Mesenchymal stem cell (in vitro differentiated cells and primary cell): ENCODE data around the gene JSRP1.

Experiments used
- DNase-seq: peaks from one replicate; pipeline ENCODE4 v3.0.0-alpha.2; 2013
- H2AFZ ChIP-seq: one replicate; pipeline ENCODE4 v1.6.1; 2013; ENCODE audit warnings: low read depth, mild to moderate bottlenecking, control low read depth, inconsistent platforms, low read length, moderate library complexity
- H2AK5ac ChIP-seq: 2 replicates; pipeline ENCODE4 v1.6.1; 2013; ENCODE audit warnings: low read length, moderate library complexity, mild to moderate bottlenecking, inconsistent platforms; ENCODE audit not compliant: severe bottlenecking
- H2BK120ac ChIP-seq: one replicate; pipeline ENCODE4 v1.6.1; 2013; ENCODE audit warnings: low read depth, mild to moderate bottlenecking, inconsistent platforms, low read length, moderate library complexity
- H2BK12ac ChIP-seq, 2 experiments: one replicate each; pipeline ENCODE4 v1.6.1; 2013; ENCODE audit warnings: inconsistent platforms in 2 of 2, low read length in 2 of 2, mild to moderate bottlenecking in 2 of 2, moderate library complexity in 2 of 2, control low read depth in 1 of 2
- H2BK15ac ChIP-seq: one replicate; pipeline ENCODE4 v1.6.1; 2013; ENCODE audit warnings: mild to moderate bottlenecking, low read depth, inconsistent platforms; ENCODE audit not compliant: poor library complexity, severe bottlenecking
- H2BK5ac ChIP-seq: 2 replicates; pipeline ENCODE4 v1.6.1; 2013; ENCODE audit warnings: low read depth, mild to moderate bottlenecking, low read length, control low read depth, inconsistent platforms; ENCODE audit not compliant: poor library complexity, severe bottlenecking
- H3K14ac ChIP-seq, 2 experiments: one replicate each; pipeline ENCODE4 v1.6.1; 2013; ENCODE audit warnings: inconsistent platforms in 2 of 2, low read length in 2 of 2, control low read depth in 1 of 2, mild to moderate bottlenecking in 1 of 2, moderate library complexity in 1 of 2
- H3K18ac ChIP-seq, 2 experiments: one replicate each; pipeline ENCODE4 v1.6.1; 2013; ENCODE audit warnings: inconsistent platforms in 2 of 2, low read length in 2 of 2, control low read depth in 1 of 2, low read depth in 1 of 2, mild to moderate bottlenecking in 1 of 2
- H3K23ac ChIP-seq, 2 experiments: one replicate each; pipeline ENCODE4 v1.6.1; 2013; ENCODE audit warnings: inconsistent platforms in 2 of 2, low read length in 2 of 2, mild to moderate bottlenecking in 2 of 2, moderate library complexity in 2 of 2, control low read depth in 1 of 2
- H3K27ac ChIP-seq: 2 replicates; pipeline ENCODE4 v1.5.1; 2013; ENCODE audit warnings: mild to moderate bottlenecking, moderate library complexity, low read length, control low read depth, inconsistent platforms; ENCODE audit not compliant: poor library complexity, severe bottlenecking
- H3K27me3 ChIP-seq, 2 experiments: 2 replicates each; pipeline versions ENCODE4 v1.6.1 to v1.7.0; 2013; ENCODE audit warnings: low read length in 2 of 2, mild to moderate bottlenecking in 2 of 2, moderate library complexity in 2 of 2, control low read depth in 1 of 2, inconsistent platforms in 1 of 2; ENCODE audit not compliant: control insufficient read depth in 1 of 2, insufficient read depth in 1 of 2
- H3K36me3 ChIP-seq, 2 experiments: 2 replicates each; pipeline versions ENCODE4 v1.6.1 to v1.7.0; 2013; ENCODE audit warnings: low read length in 2 of 2, control low read depth in 1 of 2, inconsistent platforms in 1 of 2, low read depth in 1 of 2, mild to moderate bottlenecking in 1 of 2; ENCODE audit not compliant: insufficient read depth in 2 of 2, control insufficient read depth in 1 of 2
- H3K4ac ChIP-seq, 2 experiments: one replicate each; pipeline ENCODE4 v1.6.1; 2013; ENCODE audit warnings: inconsistent platforms in 2 of 2, low read length in 2 of 2, mild to moderate bottlenecking in 2 of 2, moderate library complexity in 2 of 2, control low read depth in 1 of 2, low read depth in 1 of 2
- H3K4me1 ChIP-seq: 2 replicates; pipeline ENCODE4 v1.6.1; 2013; ENCODE audit warnings: low read depth, low read length, control low read depth; ENCODE audit not compliant: control insufficient read depth, insufficient read depth
- H3K4me2 ChIP-seq: 2 replicates; pipeline ENCODE4 v1.6.1; 2013; ENCODE audit warnings: low read length, mild to moderate bottlenecking, inconsistent platforms; ENCODE audit not compliant: poor library complexity, severe bottlenecking
- H3K4me3 ChIP-seq, 2 experiments: 2 replicates each; pipeline versions ENCODE4 v1.5.1 to v1.7.0; 2013; ENCODE audit warnings: low read length in 2 of 2, mild to moderate bottlenecking in 2 of 2, control low read depth in 1 of 2, low read depth in 1 of 2; ENCODE audit not compliant: insufficient read depth in 1 of 2
- H3K79me1 ChIP-seq: replicated peaks from 2 replicates; pipeline ENCODE4 v1.6.1; 2013; ENCODE audit warnings: mild to moderate bottlenecking, control low read depth, low read length, inconsistent platforms; ENCODE audit not compliant: poor library complexity, severe bottlenecking
- H3K9ac ChIP-seq: 2 replicates; pipeline ENCODE4 v1.7.0; 2013; ENCODE audit warnings: mild to moderate bottlenecking, low read length, moderate library complexity
- H3K9me3 ChIP-seq: 2 replicates; pipeline ENCODE4 v1.7.0; 2013; ENCODE audit warnings: mild to moderate bottlenecking, low read length; ENCODE audit not compliant: control insufficient read depth
- H4K8ac ChIP-seq: one replicate; pipeline ENCODE4 v1.6.1; 2013; ENCODE audit warnings: inconsistent platforms, mild to moderate bottlenecking, low read length, moderate library complexity
- H4K91ac ChIP-seq: one replicate; pipeline ENCODE4 v1.6.1; 2013; ENCODE audit warnings: mild to moderate bottlenecking, low read length, inconsistent platforms
- WGBS: methylation state at CpG from one replicate; pipeline ENCODE4 v1.1.7; 2013; ENCODE audit warnings: mixed read lengths; 5-methylcytosine and 5-hydroxymethylcytosine counted together

The JSRP1 gene

DNA sequence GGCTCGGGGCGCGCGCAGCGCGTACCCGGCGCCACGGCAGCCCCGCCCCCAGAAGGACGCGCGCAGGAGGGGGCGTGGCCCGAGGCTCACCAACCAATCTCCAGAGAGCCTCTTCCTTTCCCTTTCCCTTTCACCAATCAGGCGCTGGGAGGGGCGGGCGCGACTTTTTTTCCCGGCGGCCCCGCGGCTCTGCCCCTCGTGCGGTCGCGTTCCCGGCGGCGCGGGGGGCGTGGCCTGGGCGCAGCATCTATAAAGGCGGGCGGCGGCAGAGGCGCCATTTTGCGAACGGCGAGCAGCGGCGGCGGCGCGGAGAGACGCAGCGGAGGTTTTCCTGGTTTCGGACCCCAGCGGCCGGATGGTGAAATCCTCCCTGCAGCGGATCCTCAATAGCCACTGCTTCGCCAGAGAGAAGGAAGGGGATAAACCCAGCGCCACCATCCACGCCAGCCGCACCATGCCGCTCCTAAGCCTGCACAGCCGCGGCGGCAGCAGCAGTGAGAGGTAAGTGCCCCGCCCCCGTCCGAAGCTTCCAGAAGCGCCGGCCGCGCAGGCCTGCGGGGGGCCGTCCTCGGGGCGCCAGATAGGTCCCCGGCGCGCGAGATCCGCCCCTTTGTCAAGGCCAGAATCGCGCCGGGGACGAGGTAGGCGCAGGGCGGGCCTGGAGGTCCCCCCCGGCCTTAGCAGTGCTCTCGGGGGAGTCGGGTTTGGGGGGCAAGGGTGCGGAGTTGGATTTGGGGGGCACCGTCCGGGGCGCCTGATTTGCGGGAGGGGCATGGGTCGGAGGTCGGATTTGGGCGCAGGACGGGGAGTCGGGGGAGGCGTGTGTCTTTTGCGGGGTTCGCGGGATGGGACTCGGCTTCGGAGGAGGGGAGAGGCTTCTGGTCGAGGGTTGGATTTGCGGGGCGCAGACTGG lies 13.3 kb upstream of the JSRP1 start:
- peaks cover 24 to 35% of the 10 kb centered on the region in 2 experiments for H3K36me3 ChIP-seq
- H3K14ac ChIP-seq: peak overlapping the region; percentile 97
- peak overlapping the region; percentile 71 for H2BK120ac ChIP-seq
- peaks cover 5% of the 10 kb centered on the region for H3K79me1 ChIP-seq
- peak overlapping the region in 1 of 2 experiments; percentile 68 for H2BK12ac ChIP-seq
- H2BK15ac ChIP-seq: no peak overlapping the region
- under 1% methylated on average over 87 of the region's 103 CpGs for WGBS
- H3K4me3 ChIP-seq: peak overlapping the region; percentile 92 to 95
- no peaks in the 10 kb centered on the region for H3K27me3 ChIP-seq
- no peaks in the 10 kb centered on the region for H3K9me3 ChIP-seq
- H3K23ac ChIP-seq: peak overlapping the region in 1 of 2 experiments; percentile 100
- peak overlapping the region; percentile 35 to 92 for H3K4ac ChIP-seq
- H2AFZ ChIP-seq: no peak overlapping the region
- peak overlapping the region; percentile 85 to 94 for H3K18ac ChIP-seq
- H4K8ac ChIP-seq: no peak overlapping the region
- peak; percentile 96 for DNase-seq
- H3K4me1 ChIP-seq: peaks cover 40% of the 10 kb centered on the region
- peak overlapping the region; percentile 67 for H3K27ac ChIP-seq
- no peak overlapping the region for H2AK5ac ChIP-seq
- peak overlapping the region; percentile 63 for H3K4me2 ChIP-seq
- peak overlapping the region; percentile 96 for H3K9ac ChIP-seq
- peak overlapping the region; percentile 80 for H2BK5ac ChIP-seq
- H4K91ac ChIP-seq: peak overlapping the region; percentile 70

DNA sequence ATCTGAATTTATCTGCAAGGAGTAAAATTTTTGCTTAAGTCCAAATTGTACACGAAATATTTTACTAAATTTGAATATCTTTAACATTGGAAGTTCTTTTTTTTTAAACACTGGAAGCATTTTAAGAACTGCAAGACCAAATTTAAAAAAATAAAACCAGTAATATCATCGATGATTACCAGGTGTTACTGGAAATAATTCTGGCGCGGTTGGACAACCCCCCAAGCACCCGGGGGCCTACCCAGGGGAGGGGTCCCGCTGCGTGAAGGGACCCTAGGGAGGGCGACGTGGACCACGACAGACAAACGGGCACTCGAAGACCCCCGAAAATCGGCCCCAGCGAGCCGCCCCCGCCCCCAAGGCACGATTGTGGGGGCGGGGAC lies 12.6 kb upstream of the JSRP1 start:
- no peak overlapping the region for H2BK15ac ChIP-seq
- H3K4me2 ChIP-seq: peak overlapping the region; percentile 72
- H3K27ac ChIP-seq: peak overlapping the region; percentile 51
- H2BK12ac ChIP-seq: no peak overlapping the region
- H2BK5ac ChIP-seq: no peak overlapping the region
- whole genome bisulfite sequencing: 8% methylated on average over 13 of the region's 19 CpGs
- peak overlapping the region; percentile 80 for H3K9ac ChIP-seq
- no peak overlapping the region for H2AK5ac ChIP-seq
- peak overlapping the region; percentile 14 to 88 for H3K18ac ChIP-seq
- H3K14ac ChIP-seq: no peak overlapping the region
- no peak overlapping the region for H3K23ac ChIP-seq
- peak overlapping the region; percentile 80 to 85 for H3K4me3 ChIP-seq
- no peak for DNase-seq
- H3K79me1 ChIP-seq: peaks cover 5% of the 10 kb centered on the region
- peaks cover 18 to 28% of the 10 kb centered on the region in 2 experiments for H3K36me3 ChIP-seq
- H3K4me1 ChIP-seq: peaks cover 34% of the 10 kb centered on the region
- H2BK120ac ChIP-seq: peak overlapping the region; percentile 77
- peak overlapping the region; percentile 70 for H4K8ac ChIP-seq
- no peaks in the 10 kb centered on the region for H3K9me3 ChIP-seq
- H2AFZ ChIP-seq: no peak overlapping the region
- H4K91ac ChIP-seq: no peak overlapping the region
- H3K4ac ChIP-seq: peak overlapping the region; percentile 46 to 97
- H3K27me3 ChIP-seq: no peaks in the 10 kb centered on the region

DNA sequence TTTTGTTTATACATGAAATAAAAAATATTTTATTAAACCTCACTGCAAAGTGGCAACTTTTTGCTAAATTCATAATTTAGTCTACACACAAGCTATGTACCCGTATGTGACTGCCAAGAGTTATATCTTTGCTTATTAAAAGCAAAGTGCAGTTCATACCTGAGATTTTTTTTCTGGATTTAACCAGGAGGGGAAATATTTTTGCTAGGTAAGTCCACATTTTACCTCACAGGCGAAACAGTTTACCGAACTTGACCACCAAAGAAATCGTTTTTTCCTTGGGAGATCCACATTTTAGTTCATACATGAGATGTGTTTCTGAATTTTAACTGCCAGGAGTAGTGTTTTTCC lies 12.2 kb upstream of the JSRP1 start:
- Histone ChIP-seq H3K9me3 (no peaks in the 10 kb centered on the region), H2BK5ac (no peak overlapping the region), H3K18ac (no peak overlapping the region), H4K8ac (no peak overlapping the region), H3K27me3 (no peaks in the 10 kb centered on the region), H3K23ac (no peak overlapping the region), H3K4me2 (no peak overlapping the region), H2BK15ac (no peak overlapping the region), H2BK12ac (no peak overlapping the region), H2BK120ac (no peak overlapping the region), H3K9ac (peak overlapping the region; percentile 80), H3K79me1 (peaks cover 5% of the 10 kb centered on the region), H4K91ac (no peak overlapping the region), H3K27ac (no peak overlapping the region), H3K14ac (no peak overlapping the region), H3K36me3 (peaks cover 17 to 24% of the 10 kb centered on the region in 2 experiments), H2AK5ac (no peak overlapping the region), H3K4ac (no peak overlapping the region), H3K4me1 (peaks cover 31% of the 10 kb centered on the region), H3K4me3 (peak overlapping the region in 1 of 2 experiments; percentile 80), H2AFZ (no peak overlapping the region)
- no peak for DNase-seq
- WGBS: 100% methylated on average over 3 of the region's 4 CpGs

DNA sequence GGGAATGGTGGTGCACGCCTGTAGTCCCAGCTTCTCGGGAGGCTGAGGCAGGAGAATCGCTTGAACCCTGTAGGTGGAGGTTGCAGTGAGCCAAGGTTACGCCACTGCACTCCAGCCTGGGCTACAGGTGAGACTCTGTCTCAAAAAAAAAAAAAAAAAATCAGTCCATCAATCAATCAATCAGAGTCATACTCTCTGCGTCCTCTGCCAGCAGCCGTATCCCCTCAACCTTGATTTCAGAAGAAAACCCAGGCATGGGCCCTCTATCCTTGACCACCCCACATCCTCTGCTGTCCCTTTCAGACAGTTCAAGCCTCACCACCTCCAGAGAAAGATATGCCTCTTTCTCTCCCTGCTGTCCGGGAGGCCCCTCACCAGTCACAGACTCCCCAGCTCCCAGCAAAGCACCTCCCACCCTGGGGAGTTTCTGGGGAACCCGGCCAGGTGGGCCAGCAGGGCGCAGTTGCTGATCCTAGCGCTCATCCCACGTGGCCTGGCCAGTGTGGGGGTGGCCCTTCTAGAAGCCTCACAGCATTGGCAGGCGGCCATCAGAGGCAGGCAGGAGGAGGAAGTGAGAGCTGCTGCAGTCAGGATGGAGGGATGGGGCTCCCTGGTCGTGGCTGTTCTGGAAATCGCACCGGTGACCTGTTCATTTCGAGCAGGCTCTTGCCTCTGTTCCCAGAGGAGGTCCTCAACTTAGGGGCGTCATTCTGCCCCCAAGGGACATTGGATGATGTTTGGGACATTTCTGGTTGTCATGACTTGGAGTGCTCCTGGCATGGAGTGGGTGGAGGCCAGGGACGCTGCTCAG lies 10.2 kb upstream of the JSRP1 start:
- peak overlapping the region; percentile 74 for H4K91ac ChIP-seq
- no peaks in the 10 kb centered on the region for H3K27me3 ChIP-seq
- 78% methylated on average over 17 of the region's 18 CpGs for WGBS

More for the DNA sequence above, 10.2 kb upstream of the JSRP1 start:
- Histone ChIP-seq H2BK15ac (no peak overlapping the region), H2BK120ac (no peak overlapping the region), H3K79me1 (peaks cover 5% of the 10 kb centered on the region), H2BK12ac (peak overlapping the region in 1 of 2 experiments; percentile 1), H2AFZ (peak overlapping the region; percentile 49), H3K4me2 (no peak overlapping the region), H4K8ac (peak overlapping the region; percentile 93), H2AK5ac (peak overlapping the region; percentile 26), H2BK5ac (no peak overlapping the region), H3K14ac (no peak overlapping the region), H3K27ac (no peak overlapping the region), H3K4me1 (peaks cover 15% of the 10 kb centered on the region), H3K36me3 (peaks cover 0 to 6% of the 10 kb centered on the region in 2 experiments), H3K23ac (no peak overlapping the region), H3K9me3 (no peaks in the 10 kb centered on the region), H3K9ac (peak overlapping the region; percentile 57), H3K4me3 (peak overlapping the region in 1 of 2 experiments; percentile 40), H3K18ac (peak overlapping the region in 1 of 2 experiments; percentile 28), H3K4ac (peak overlapping the region; percentile 40 to 61)
- peak; percentile 52 for DNase-seq
